Measurements from ENCODE around the gene PHF20.
"Not testable (repeated sequence)": the region's sequence is repeated elsewhere in the genome, so short reads cannot be mapped to it uniquely, and the experiment has no call there.

The PHF20 gene

GRCh38 chr20:35842361-35842760, 70.5 kb downstream of the PHF20 start:
- DNase-seq, result no peak

- DNase-seq, result not testable (repeated sequence)
These were observed 72.1 kb downstream of the PHF20 start for GRCh38 chr20:35843894-35844293.

GRCh38 chr20:35845561-35845960, 73.7 kb downstream of the PHF20 start:
- DNase-seq, result no peak

GRCh38 chr20:35849706-35850105, 77.9 kb downstream of the PHF20 start:
- no peak for DNase-seq

GRCh38 chr20:35851659-35852058, 79.8 kb downstream of the PHF20 start:
- DNase-seq, result not testable (repeated sequence)

GRCh38 chr20:35854713-35855348, 83.0 kb downstream of the PHF20 start:
- no peak for DNase-seq

GRCh38 chr20:35855641-35856040, 83.8 kb downstream of the PHF20 start:
- DNase-seq, result not testable (repeated sequence)

- no peak for DNase-seq
These were observed 85.1 kb downstream of the PHF20 start for GRCh38 chr20:35856866-35857265.

- DNase-seq, result no peak
These were observed 94.8 kb downstream of the PHF20 start for GRCh38 chr20:35866418-35867202.

- no peak for DNase-seq
These were observed 98.9 kb downstream of the PHF20 start for GRCh38 chr20:35870541-35871258.

- DNase-seq, result no peak
These were observed 99.5 kb downstream of the PHF20 start for GRCh38 chr20:35871259-35871771.

GRCh38 chr20:35876033-35876320, 104.2 kb downstream of the PHF20 start:
- DNase-seq, result no peak

GRCh38 chr20:35877611-35878010, 105.8 kb downstream of the PHF20 start:
- DNase-seq, result no peak

- no peak for DNase-seq
These were observed 106.4 kb downstream of the PHF20 start for GRCh38 chr20:35878113-35878625.

GRCh38 chr20:35881676-35882075, 109.9 kb downstream of the PHF20 start:
- DNase-seq, result no peak

- DNase-seq, result not testable (repeated sequence)
These were observed 110.8 kb downstream of the PHF20 start for GRCh38 chr20:35882427-35883161.

- DNase-seq, result no peak
These were observed 111.5 kb downstream of the PHF20 start for GRCh38 chr20:35883336-35883777.

GRCh38 chr20:35883778-35884540, 112.1 kb downstream of the PHF20 start:
- peak; percentile 48 for DNase-seq

GRCh38 chr20:35884541-35884865, 112.7 kb downstream of the PHF20 start:
- no peak for DNase-seq

GRCh38 chr20:35885212-35885611, 113.4 kb downstream of the PHF20 start:
- DNase-seq, result no peak

GRCh38 chr20:35886537-35886936, 114.7 kb downstream of the PHF20 start:
- DNase-seq, result peak; percentile 81
